CD4-positive, alpha-beta T cell treated with Interferon gamma for 1 hour (primary cell): ENCODE measurements around the gene NDUFS6.

ENCODE experiments used
- DNase-seq: peaks from one replicate; pipeline ENCODE4 v3.0.0-alpha.2; 2020

Gene NDUFS6

GRCh38 chr5:1818784-1819183, 17.6 kb downstream of the NDUFS6 start:
- DNase-seq: no peak

GRCh38 chr5:1819458-1819857, 18.3 kb downstream of the NDUFS6 start:
- DNase-seq: no peak

DNA sequence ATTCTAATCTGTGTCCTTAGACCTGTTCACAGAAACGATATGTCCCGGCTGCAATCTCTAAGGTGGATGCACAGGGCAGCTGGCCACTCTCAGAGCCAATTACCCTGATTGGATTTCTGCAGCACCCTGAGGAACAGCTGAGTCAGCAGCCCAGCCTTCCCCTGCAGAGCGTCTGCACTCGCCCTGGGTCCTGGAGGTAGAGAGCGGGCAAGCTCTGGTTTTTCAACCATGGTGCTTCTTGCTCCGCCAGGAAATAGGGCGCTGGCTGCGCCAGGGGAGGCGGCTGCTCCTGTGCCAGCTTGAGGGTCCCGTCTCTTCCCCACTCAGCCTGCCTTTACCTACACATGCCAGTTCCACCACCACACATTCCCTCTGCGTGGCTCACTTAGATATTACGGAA, 19.2 kb downstream of the NDUFS6 start:
- no peak for DNase-seq

- no peak for DNase-seq
These were observed 19.7 kb downstream of the NDUFS6 start for GRCh38 chr5:1820926-1821325.

DNA sequence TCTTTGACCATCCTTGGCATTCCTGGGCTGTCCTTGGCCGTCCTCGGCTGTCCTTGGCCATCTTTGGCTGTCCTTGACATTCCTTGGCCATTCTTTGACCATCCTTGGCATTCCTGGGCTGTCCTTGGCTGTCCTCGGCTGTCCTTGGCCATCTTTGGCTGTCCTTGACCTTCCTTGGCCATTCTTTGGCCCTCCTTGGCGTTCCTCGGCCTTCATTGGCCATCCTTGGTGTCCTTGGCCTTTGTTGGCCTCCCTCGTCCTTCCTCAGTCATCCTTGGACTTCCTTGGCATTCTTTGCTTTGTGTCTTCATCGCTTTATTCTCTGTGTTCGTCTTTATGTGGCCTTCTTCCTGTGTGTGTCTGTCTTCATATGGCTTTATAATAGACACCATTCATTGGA, 20.7 kb downstream of the NDUFS6 start:
- no peak for DNase-seq

- DNase-seq: no peak
These were observed 22.3 kb downstream of the NDUFS6 start for GRCh38 chr5:1823381-1824034.

GRCh38 chr5:1824109-1824821, 23.1 kb downstream of the NDUFS6 start:
- DNase-seq: no peak

GRCh38 chr5:1824903-1825841, 24.0 kb downstream of the NDUFS6 start:
- no peak for DNase-seq

- DNase-seq: no peak
These were observed 25.2 kb downstream of the NDUFS6 start for GRCh38 chr5:1826235-1826980.

- no peak for DNase-seq
These were observed 26.0 kb downstream of the NDUFS6 start for GRCh38 chr5:1827025-1827885.

DNA sequence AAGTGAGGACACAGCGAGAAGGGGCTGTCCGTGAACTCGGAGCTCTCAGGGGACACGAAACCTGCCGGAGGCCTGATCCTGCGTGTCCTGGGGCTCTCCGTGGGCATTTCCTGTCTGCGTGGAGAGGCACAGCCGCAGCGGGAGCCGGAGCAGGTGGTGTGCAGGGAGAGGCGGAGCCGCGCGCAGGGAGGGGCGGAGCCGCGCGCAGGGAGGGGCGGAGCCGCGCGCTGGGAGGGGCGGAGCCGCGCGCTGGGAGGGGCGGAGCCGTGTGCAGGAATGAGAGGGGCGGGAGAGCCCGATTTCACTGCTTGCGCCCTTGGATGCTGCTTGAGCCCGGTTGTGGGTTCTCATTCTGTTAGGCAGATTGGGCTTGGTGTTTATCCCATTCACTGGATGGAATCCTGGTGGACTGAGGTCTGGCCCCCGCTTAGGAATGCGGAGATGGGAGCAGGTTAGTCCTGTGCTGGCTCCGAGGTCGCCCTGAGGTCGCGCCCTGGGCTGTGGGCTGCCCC, 26.7 kb downstream of the NDUFS6 start:
- DNase-seq: no peak

- DNase-seq: no peak
These were observed 29.5 kb downstream of the NDUFS6 start for GRCh38 chr5:1830571-1831228.

- no peak for DNase-seq
These were observed 30.1 kb downstream of the NDUFS6 start for GRCh38 chr5:1831257-1831656.

GRCh38 chr5:1831677-1832313, 30.6 kb downstream of the NDUFS6 start:
- DNase-seq: no peak

DNA sequence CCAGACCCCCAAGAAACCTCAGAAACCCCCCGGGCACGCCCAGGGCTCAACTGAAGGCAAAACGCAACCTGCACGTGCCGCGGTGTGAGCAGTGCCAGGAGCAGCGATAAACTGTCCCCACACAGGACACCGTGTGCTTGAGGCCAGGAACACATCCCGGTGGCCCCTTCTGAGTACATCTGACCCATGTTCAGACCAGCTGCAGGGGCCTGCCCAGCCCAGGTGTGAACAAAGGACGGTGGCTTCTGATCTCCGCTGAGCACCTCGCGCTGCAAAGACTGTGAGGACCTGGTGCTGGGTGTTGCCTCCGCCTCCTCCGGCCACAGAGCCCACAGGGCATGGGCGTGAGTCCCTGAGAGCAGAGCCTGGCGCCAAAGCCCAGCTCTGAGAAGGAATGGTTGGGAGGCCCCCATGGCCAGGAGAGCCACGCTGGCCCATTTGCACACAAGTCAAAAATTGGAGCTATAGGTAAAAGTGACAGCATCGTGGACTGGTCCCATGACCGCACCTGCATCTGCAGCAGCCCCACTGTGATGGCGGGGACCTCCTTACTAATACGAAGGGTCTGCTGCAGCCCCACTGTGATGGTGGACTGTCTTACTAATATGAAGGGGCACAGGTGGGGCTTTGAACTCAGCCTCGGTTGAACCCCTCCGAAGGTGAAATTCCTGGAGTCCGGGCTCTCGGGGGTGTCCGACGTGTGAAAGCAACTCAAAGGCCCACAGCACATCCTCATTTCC, 31.5 kb downstream of the NDUFS6 start:
- no peak for DNase-seq

- no peak for DNase-seq
These were observed 32.2 kb downstream of the NDUFS6 start for GRCh38 chr5:1833264-1834021.

- no peak for DNase-seq
These were observed 32.9 kb downstream of the NDUFS6 start for GRCh38 chr5:1834022-1834551.

DNA sequence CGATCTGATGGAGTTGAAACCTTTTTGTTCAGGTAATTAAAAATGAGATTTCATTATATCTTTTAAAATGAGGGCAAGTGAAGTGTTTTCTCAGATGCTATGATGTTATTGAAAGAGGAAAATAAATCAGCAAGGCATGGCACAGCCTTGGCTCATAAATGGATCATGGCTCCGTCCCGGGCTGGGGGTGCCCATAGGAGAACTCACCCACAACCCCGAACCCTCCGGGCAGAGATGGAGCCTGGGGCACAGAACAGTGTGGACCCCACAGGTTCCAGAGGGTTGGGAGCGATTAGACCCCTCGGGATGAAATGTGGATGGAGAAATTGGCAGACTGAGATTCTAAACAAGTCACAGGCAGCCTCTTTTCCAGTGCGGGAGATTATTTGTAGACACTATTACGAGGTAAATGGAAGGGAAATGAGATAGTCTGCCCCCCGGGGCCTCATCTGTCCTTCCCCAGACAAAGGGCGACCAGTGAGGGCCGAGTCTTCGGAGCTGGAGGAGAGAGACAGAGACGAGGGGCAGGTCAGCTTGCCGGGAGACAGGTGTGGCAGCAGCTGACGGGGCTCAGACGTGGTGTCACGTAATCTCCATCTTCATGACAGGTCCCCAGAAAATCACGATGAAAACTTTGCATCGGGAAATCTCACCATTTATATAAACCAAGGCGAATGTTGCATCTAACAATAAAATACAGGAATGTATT, 33.7 kb downstream of the NDUFS6 start:
- DNase-seq: no peak
